Keratinocyte (primary cell): ENCODE measurements around the gene RBP2.

Source experiments
- CTCF ChIP-seq, 3 experiments: IDR thresholded peaks in 1 of 3; conservative IDR thresholded peaks in 1 of 3; optimal IDR thresholded peaks in 1 of 3; 2 replicates in 2 of 3; 3 replicates in 1 of 3; pipeline versions ENCODE3 to v1.5.1; 2011; ENCODE audit warnings: low read length in 3 of 3, mild to moderate bottlenecking in 3 of 3, moderate library complexity in 2 of 3, control low read depth in 1 of 3, inconsistent platforms in 1 of 3; ENCODE audit not compliant: insufficient read depth in 2 of 3; ENCODE audit errors: extremely low read depth in 1 of 3
- EZH2 ChIP-seq: IDR thresholded peaks from one replicate; pipeline ENCODE4 v1.6.1; 2012; ENCODE audit warnings: inconsistent platforms, mild to moderate bottlenecking, low read length, moderate library complexity

GRCh38 chr3:139466360-139466759 is 10.0 kb downstream of the RBP2 start:
- TF ChIP-seq CTCF (optimal IDR thresholded peaks at IDR 0.05 in 1 of 3, IDR thresholded peaks at IDR 0.05 in 1 of 3, conservative IDR thresholded peaks at IDR 0.05 in 1 of 3; ENCODE audit: extremely low read depth in 1 of 3, insufficient read depth in 2 of 3, low read length in 3 of 3): no peak
- no peak for TF ChIP-seq EZH2
